Germinal center (tissue), 1 donor: ENCODE data around the gene SMC4.
"Not testable (repeated sequence)": the region's sequence is repeated elsewhere in the genome, so short reads cannot be mapped to it uniquely, and the experiment has no call there.

Source experiments
- DNase-seq: peaks from one replicate; pipeline ENCODE4 v3.0.0; 2012; ENCODE audit warnings: mixed read lengths, low spot score

SMC4 gene

GRCh38 chr3:160399125-160400029 lies at the start of gene SMC4, which contains the start of gene IFT80:
Gene SMC4 (plus strand): TSS chr3:160399650. CDS start chr3:160400827, 1,177 bp downstream.
Gene IFT80 (minus strand): TSS chr3:160399225. CDS start chr3:160384600, 14,625 bp downstream.
- DNase-seq, result peak; percentile 94

GRCh38 chr3:160355826-160356225 lies 43.6 kb upstream of the SMC4 start:
- no peak for DNase-seq

- not testable (repeated sequence) for DNase-seq
Measured at GRCh38 chr3:160362896-160363295, 36.6 kb upstream of the SMC4 start.

- DNase-seq, result no peak
Measured at GRCh38 chr3:160365869-160366522, 33.5 kb upstream of the SMC4 start.

- DNase-seq, result no peak
Measured at GRCh38 chr3:160368804-160369203, 30.6 kb upstream of the SMC4 start.

- DNase-seq, result no peak
Measured at GRCh38 chr3:160369784-160370183, 29.7 kb upstream of the SMC4 start.

GRCh38 chr3:160370987-160371857 lies 28.2 kb upstream of the SMC4 start:
- no peak for DNase-seq

- no peak for DNase-seq
Measured at GRCh38 chr3:160372780-160373179, 26.7 kb upstream of the SMC4 start.

GRCh38 chr3:160373655-160374054 lies 25.8 kb upstream of the SMC4 start:
- no peak for DNase-seq

GRCh38 chr3:160374472-160374871 lies 25.0 kb upstream of the SMC4 start:
- DNase-seq, result no peak

- no peak for DNase-seq
Measured at GRCh38 chr3:160374925-160375324, 24.5 kb upstream of the SMC4 start.

- no peak for DNase-seq
Measured at GRCh38 chr3:160376681-160377080, 22.8 kb upstream of the SMC4 start.

- DNase-seq, result no peak
Measured at GRCh38 chr3:160378331-160379109, 20.9 kb upstream of the SMC4 start.

GRCh38 chr3:160379628-160380214 lies 19.7 kb upstream of the SMC4 start:
- DNase-seq, result no peak

GRCh38 chr3:160381470-160381869 lies 18.0 kb upstream of the SMC4 start:
- DNase-seq, result no peak

- no peak for DNase-seq
Measured at GRCh38 chr3:160384639-160385318, 14.7 kb upstream of the SMC4 start.

GRCh38 chr3:160390565-160391138 lies 8.8 kb upstream of the SMC4 start:
- DNase-seq, result no peak

- no peak for DNase-seq
Measured at GRCh38 chr3:160392798-160393197, 6.7 kb upstream of the SMC4 start.

- no peak for DNase-seq
Measured at GRCh38 chr3:160393346-160394008, 6.0 kb upstream of the SMC4 start.

GRCh38 chr3:160394009-160394392 lies 5.4 kb upstream of the SMC4 start:
- DNase-seq, result no peak
